ENCODE results near the gene PRSS38. TPM values are rescaled to one million over a fixed set of nuclear protein-coding genes. Genes with fewer than 3 reads are reported as not detected.

The PRSS38 gene
- total and polyA plus RNA-seq, 2 experiments from 2014 or later: not detected

GRCh38 chr1:227782226-227782625, 33.2 kb upstream of the PRSS38 start:
- Histone ChIP-seq H4K20me1 (ENCODE audit: insufficient read depth) (no peaks in the 10 kb centered on the region), H3K4me3 (no peak overlapping the region), H3K9me3 (ENCODE audit: low read depth) (no peaks in the 10 kb centered on the region), H3K9me2 (ENCODE audit: insufficient read depth) (no peaks in the 10 kb centered on the region), H3K79me2 (ENCODE audit: insufficient read depth) (no peaks in the 10 kb centered on the region), H3K9ac (no peak overlapping the region), H3K4me2 (ENCODE audit: unreplicated experiment) (no peak overlapping the region), H3K4me1 (ENCODE audit: insufficient read depth) (peaks cover 14% of the 10 kb centered on the region), H3F3A (ENCODE audit: insufficient read depth) (peaks cover 10% of the 10 kb centered on the region; the same call in 1 of the 2 replicates), H2AFZ (no peak overlapping the region), H3K27ac (no peak overlapping the region), H3K36me3 (ENCODE audit: low read depth) (no peaks in the 10 kb centered on the region), H3K27me3 (replicated peaks; ENCODE audit: insufficient read depth) (no peaks in the 10 kb centered on the region)
- in situ Hi-C loops (cut with MboI): no loop called here
- TF ChIP-seq EZH2 (IDR thresholded peaks at IDR 0.05; ENCODE audit: insufficient read depth, poor library complexity, severe bottlenecking) (no peak), EZH2phosphoT487 (IDR thresholded peaks at IDR 0.05; ENCODE audit: insufficient read depth, low read depth) (no peak)
- no peak for DNase-seq
- 72 to 74% methylated on average over 4 of the region's 4 CpGs for WGBS, 2 experiments (ENCODE audit: low coverage in 1 of 2, low lambda C conversion rate in 2 of 2, missing lambda C conversion rate in 2 of 2)

DNA sequence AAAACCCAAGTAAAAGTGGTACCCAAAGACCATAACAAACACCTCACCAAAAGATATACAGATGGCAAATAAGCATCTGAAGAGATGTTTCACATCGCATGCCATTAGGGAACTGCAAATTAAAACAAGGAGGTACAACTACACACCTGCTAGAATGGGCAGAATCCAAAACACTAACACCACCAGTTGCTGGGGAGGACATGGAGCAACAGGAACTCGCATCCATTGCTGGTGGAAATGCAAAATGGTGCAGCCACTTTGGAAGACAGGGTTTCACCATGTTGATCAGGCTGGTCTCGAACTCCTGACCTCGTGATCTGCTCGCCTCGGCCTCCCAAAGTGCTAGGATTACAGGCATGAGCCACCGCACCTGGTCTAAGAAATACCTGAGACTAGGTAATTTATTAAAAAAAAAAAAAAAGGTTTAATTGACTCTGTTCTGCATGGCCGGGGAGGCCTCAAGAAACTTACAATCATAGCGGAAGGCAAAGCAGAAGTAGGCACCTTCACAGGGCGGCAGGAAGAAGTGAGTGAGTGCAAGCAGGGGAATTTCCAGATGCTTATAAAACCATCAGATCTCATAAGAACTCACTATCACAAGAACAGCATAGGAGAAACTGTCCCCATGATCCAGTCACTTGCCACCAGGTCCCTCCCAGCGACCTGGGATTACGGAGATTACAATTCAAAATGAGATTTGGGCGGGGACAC, 30.2 kb upstream of the PRSS38 start:
- no peak overlapping the region for H3K4me3 ChIP-seq
- no peaks in the 10 kb centered on the region for H3K9me2 ChIP-seq (ENCODE audit: insufficient read depth)
- H3K4me2 ChIP-seq (ENCODE audit: unreplicated experiment): no peak overlapping the region
- no peak overlapping the region for H3K9ac ChIP-seq
- no peaks in the 10 kb centered on the region for H3K79me2 ChIP-seq (ENCODE audit: insufficient read depth)
- no peaks in the 10 kb centered on the region for H3K4me1 ChIP-seq (ENCODE audit: insufficient read depth)
- in situ Hi-C loops (cut with MboI): no loop called here
- DNase-seq: no peak
- TF ChIP-seq EZH2phosphoT487 (IDR thresholded peaks at IDR 0.05; ENCODE audit: insufficient read depth, low read depth) (no peak), EZH2 (IDR thresholded peaks at IDR 0.05; ENCODE audit: insufficient read depth, poor library complexity, severe bottlenecking) (no peak)
- H2AFZ ChIP-seq: no peak overlapping the region
- H3K27me3 ChIP-seq (replicated peaks; ENCODE audit: insufficient read depth): no peaks in the 10 kb centered on the region
- H3K9me3 ChIP-seq (ENCODE audit: low read depth): no peaks in the 10 kb centered on the region
- no peaks in the 10 kb centered on the region for H3F3A ChIP-seq (ENCODE audit: insufficient read depth)
- H4K20me1 ChIP-seq (ENCODE audit: insufficient read depth): no peaks in the 10 kb centered on the region
- 96 to 98% methylated on average over 13 of the region's 13 CpGs for WGBS, 2 experiments (ENCODE audit: low coverage in 1 of 2, low lambda C conversion rate in 2 of 2, missing lambda C conversion rate in 2 of 2)
- no peaks in the 10 kb centered on the region for H3K36me3 ChIP-seq (ENCODE audit: low read depth)
- no peak overlapping the region for H3K27ac ChIP-seq

DNA sequence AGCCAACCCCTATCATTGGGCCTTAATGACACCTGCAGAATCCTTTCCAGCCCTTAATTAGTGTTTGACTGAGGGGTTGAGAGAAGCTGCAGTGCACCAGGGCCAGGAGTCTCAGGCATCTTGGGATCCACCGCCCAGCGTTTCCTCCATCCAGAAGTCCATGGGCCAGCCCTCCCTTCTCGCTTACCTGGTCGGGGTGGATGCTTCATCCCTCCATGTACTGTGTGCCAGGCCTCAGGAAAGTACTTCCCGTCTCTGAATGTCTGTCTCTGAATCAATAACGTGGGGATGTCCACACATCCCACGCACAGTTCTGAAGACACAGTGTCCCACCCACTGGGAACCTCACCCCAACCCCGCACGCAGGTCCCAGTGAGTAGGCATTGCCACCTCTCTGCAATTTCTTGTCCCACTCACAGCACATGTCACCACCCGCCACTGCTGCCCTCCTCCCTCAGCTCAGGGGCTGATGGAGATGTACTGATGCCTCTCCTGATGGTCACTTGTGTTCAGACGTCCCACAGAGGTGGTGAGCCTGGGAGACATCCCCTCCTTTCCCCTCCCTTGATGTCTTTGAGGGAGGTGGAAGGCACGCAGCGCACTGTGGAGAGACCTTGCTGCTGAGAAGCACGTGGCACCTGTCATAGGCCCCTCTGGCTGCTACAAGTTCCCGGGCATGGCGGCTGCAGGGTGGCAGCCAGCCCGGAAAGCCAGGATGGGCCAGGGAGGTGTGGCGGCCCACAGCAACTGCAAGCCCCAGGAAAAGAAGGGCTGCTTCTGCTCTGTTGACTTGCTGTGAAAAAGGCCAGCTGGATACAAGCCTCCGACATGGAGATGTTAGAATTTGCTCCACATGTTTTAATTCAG, 29.4 kb upstream of the PRSS38 start:
- Histone ChIP-seq H4K20me1 (ENCODE audit: insufficient read depth) (no peaks in the 10 kb centered on the region), H3K4me1 (ENCODE audit: insufficient read depth) (no peaks in the 10 kb centered on the region), H3K4me3 (no peak overlapping the region), H3K27ac (no peak overlapping the region), H3K36me3 (ENCODE audit: low read depth) (no peaks in the 10 kb centered on the region), H3K9ac (no peak overlapping the region), H3F3A (ENCODE audit: insufficient read depth) (no peaks in the 10 kb centered on the region), H3K79me2 (ENCODE audit: insufficient read depth) (no peaks in the 10 kb centered on the region), H3K27me3 (replicated peaks; ENCODE audit: insufficient read depth) (no peaks in the 10 kb centered on the region), H2AFZ (no peak overlapping the region), H3K4me2 (ENCODE audit: unreplicated experiment) (no peak overlapping the region), H3K9me2 (ENCODE audit: insufficient read depth) (no peaks in the 10 kb centered on the region), H3K9me3 (ENCODE audit: low read depth) (no peaks in the 10 kb centered on the region)
- in situ Hi-C loops (cut with MboI): no loop called here
- WGBS, 2 experiments (ENCODE audit: low coverage in 1 of 2, low lambda C conversion rate in 2 of 2, missing lambda C conversion rate in 2 of 2): 60% methylated on average over 19 of the region's 19 CpGs
- TF ChIP-seq EZH2phosphoT487 (IDR thresholded peaks at IDR 0.05; ENCODE audit: insufficient read depth, low read depth) (no peak), EZH2 (IDR thresholded peaks at IDR 0.05; ENCODE audit: insufficient read depth, poor library complexity, severe bottlenecking) (no peak)
- DNase-seq: no peak

GRCh38 chr1:227786673-227787512, 28.6 kb upstream of the PRSS38 start:
- in situ Hi-C loops (cut with MboI): no loop called here
- Histone ChIP-seq H3K9ac (peak overlapping the region; percentile 70), H3K4me2 (ENCODE audit: unreplicated experiment) (peak overlapping the region; percentile 88), H4K20me1 (ENCODE audit: insufficient read depth) (no peaks in the 10 kb centered on the region), H3K9me2 (ENCODE audit: insufficient read depth) (no peaks in the 10 kb centered on the region), H3K27me3 (replicated peaks; ENCODE audit: insufficient read depth) (no peaks in the 10 kb centered on the region), H3K4me3 (peak overlapping the region; percentile 72), H3K27ac (no peak overlapping the region), H3K79me2 (ENCODE audit: insufficient read depth) (no peaks in the 10 kb centered on the region), H3K36me3 (ENCODE audit: low read depth) (no peaks in the 10 kb centered on the region), H2AFZ (peak overlapping the region; percentile 74), H3F3A (ENCODE audit: insufficient read depth) (0 out of 2 replicates have a peak, but pooled peaks cover 4% of the 10 kb centered on the region), H3K9me3 (ENCODE audit: low read depth) (no peaks in the 10 kb centered on the region), H3K4me1 (ENCODE audit: insufficient read depth) (no peaks in the 10 kb centered on the region)
- peak; percentile 41 for DNase-seq
- WGBS, 2 experiments (ENCODE audit: low coverage in 1 of 2, low lambda C conversion rate in 2 of 2, missing lambda C conversion rate in 2 of 2): 14 to 19% methylated on average over 42 to 45 of the region's 45 CpGs
- TF ChIP-seq EZH2phosphoT487 (IDR thresholded peaks at IDR 0.05; ENCODE audit: insufficient read depth, low read depth): no peak
- TF ChIP-seq EZH2 (IDR thresholded peaks at IDR 0.05; ENCODE audit: insufficient read depth, poor library complexity, severe bottlenecking): no peak

Measured in GM23248 (cell line).